KOPT-K1 (cell line): ENCODE results near the gene ST13.
A peak's percentile ranks its signal among the peaks of the same experiment; 100 is the strongest.

Source experiments
- H3K27ac ChIP-seq: fragments of 200-600 bp; sonication (generic); 2 replicates; pipeline ENCODE4 v1.5.1; 2016; ENCODE audit warnings: antibody characterized with exemption, mild to moderate bottlenecking, low read depth, low read length; ENCODE audit not compliant: poor library complexity, severe bottlenecking
- H3K36me3 ChIP-seq: fragments of 200-600 bp; sonication (generic); 2 replicates; pipeline ENCODE4 v1.5.1; 2017; ENCODE audit warnings: antibody characterized with exemption, mild to moderate bottlenecking, low read length, moderate library complexity; ENCODE audit not compliant: insufficient read depth
- H3K9me3 ChIP-seq: fragments of 200-600 bp; sonication (generic); 2 replicates; pipeline ENCODE4 v1.5.1; 2017; ENCODE audit warnings: antibody characterized with exemption, low read length, mild to moderate bottlenecking; ENCODE audit not compliant: insufficient read depth, poor library complexity, severe bottlenecking

The ST13 gene

DNA sequence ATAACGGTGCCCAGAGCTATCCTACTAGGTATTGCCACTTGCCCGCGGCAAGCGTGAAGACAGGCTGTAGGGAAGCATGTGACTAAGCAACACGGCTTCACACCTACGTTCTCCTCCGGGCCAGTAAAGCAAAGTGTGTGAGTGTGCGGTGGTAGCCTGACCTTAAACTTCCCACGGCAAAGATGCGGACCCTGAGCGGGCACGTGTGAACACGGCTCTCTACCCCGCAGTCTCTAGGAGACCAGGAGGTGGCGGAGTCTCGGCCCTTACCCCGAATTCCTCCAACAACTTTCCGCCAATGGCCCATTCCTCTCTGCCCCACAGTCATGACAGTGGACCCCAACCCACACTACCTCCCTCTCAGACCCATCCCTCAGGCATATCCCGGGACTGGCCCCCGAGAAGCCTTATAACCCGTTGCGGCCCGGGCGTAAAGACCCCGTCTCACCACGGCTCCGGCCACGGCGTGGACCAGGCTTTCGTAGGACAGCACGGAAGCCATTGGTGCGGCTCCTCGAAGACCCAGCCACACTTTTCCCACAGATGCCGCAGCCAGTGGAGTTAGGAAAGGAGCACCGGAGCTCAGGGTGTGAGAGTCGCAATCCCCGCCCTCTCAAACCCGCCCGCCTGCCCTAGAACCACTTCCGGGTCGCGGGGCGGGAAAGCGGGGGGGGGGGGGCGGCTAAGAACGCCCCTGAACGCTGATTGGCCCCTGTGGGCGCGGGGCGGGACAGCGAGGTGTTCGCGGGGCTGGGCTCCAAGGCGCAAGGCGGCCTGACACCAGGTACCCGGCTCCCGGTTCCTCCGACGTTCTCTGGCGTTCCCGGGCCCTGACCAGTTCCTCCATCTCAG lies 37.5 kb downstream of the ST13 start, which contains the start of gene SLC25A17:
Gene SLC25A17, minus strand, starts transcription at position 600 of the 852 bp plus-strand sequence. Its CDS starts 98 bp downstream, at position 502.
- Histone ChIP-seq H3K27ac (peak within 1 kb of the TSS; percentile 78), H3K36me3 (peaks cover 25% of the 10 kb centered on the region), H3K9me3 (no peaks in the 10 kb centered on the region)

DNA sequence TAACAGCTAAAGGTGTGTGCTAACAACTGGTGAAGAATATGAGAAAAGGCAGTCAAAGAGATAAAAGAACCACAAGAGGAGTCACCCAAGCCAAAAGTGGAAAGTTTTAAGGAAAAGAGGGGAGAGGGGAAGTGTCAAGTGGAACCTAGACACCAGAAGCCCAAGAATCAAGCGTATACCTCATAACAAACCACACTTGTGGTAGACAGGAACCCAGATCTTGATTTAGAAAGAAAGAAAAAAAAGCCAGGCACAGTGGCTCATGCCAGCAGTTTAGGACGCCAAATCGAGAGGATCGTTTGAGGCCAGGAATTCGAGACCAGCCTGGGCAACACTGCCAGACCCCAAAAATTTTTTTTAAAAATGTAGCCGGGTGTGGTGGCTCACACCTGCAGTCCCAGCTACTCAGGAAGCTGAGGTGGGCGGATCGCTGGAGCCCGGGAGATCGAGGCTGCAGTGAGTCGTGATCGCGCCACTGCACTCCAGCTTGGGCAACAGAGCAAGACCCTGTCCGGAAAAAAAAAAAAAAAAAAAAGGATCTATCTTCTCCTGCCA lies 38.2 kb downstream of the ST13 start:
- Histone ChIP-seq H3K9me3 (no peaks in the 10 kb centered on the region), H3K27ac (peak overlapping the region; percentile 78), H3K36me3 (peaks cover 24% of the 10 kb centered on the region)

DNA sequence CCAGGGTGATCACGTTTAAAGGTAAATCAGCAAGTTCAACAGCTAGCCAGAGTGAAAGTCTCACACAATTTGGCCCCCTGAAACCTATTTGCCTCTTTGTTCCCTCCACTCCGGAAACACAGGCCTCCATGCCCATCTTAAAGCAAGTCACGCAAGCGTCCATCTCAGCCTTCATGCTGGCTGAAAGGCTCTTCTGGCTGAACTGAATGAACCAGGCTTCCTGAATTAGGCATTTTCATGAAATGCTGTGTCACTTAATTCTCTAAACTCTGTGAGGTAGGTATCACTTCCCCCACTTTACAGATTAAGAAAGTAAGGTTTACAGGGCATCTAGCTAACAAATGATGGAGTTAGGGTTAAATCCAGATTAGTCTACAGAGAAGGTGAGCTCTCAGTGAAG lies 38.7 kb downstream of the ST13 start:
- Histone ChIP-seq H3K27ac (no peak overlapping the region), H3K36me3 (peaks cover 23% of the 10 kb centered on the region), H3K9me3 (no peaks in the 10 kb centered on the region)

DNA sequence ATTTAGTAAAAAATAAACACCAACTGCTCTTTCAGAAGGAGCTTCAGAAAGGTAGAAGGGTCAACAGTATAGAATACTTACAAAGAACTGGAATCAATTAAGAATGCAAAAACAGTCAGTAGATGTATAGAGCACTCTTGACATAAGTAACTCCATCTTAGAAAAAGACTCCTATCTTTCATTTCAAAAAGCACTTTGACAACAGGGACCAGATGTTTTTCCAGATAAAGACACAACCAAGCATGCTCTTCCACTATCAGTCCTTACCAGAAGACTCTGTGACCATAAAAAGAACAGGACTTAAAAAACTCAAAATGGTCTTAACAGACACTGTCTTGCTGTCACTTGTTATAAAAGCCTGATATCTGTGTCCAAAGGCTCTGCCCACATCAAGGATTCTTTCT lies 42.5 kb downstream of the ST13 start:
- Histone ChIP-seq H3K36me3 (peaks cover 25% of the 10 kb centered on the region), H3K9me3 (no peaks in the 10 kb centered on the region), H3K27ac (no peak overlapping the region)

DNA sequence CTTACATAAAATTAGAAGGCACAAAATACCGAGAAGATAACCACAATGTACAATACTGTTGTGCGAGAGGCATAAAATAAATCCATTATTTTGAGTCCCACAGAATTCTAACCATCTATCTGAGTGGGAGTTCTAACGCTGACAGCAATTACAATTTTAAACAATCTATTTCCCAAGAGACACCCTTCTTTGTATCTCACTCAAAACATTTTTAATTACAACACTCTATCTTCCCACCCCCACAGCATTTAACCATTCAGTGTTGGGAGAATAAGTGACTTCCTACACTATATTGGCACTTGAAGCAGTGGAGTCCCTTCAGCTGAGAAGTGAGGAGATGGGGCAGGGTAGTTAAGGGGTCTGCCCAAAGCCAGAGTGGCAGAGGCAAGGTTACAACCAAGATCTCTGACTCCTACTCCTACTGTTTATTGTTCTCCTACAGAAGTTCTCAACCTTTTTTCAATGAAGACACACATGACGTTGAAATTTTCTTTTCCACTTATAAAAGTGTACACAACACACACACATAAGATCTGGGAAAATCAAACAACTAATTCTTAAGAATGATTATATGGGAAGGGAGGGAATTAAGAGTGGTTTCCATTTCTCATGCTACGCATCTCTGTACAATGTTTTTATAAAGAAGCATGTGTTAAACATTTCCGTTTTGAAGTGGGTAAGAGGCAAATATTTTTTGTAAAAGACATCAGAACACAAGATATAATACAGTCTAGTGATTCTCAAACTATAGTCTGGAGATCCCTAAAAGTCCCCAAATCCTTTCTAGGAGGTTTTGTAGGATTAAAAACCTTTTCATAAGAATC lies 48.2 kb downstream of the ST13 start:
- no peaks in the 10 kb centered on the region for H3K9me3 ChIP-seq
- peaks cover 27% of the 10 kb centered on the region for H3K36me3 ChIP-seq
- no peak overlapping the region for H3K27ac ChIP-seq

DNA sequence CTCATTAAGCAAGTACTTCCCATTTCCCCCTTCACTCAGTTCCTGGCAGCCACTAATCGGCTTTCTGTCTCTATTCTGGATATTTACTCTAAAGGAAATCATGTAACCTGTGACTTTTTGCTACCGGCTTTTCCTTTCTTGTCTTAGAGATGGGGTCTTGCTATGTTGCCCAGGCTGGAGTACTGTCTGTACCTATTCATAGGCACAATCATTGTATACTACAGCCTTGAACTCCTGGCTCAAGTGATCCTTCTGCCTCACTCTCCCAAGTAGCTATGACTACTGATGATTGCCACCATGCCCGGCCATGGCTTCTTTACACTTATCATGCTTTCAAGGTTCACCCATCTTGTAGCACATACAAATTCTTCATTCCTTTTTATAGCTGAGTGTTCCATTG lies 49.7 kb downstream of the ST13 start:
- Histone ChIP-seq H3K9me3 (no peaks in the 10 kb centered on the region), H3K36me3 (peaks cover 14% of the 10 kb centered on the region), H3K27ac (no peak overlapping the region)

DNA sequence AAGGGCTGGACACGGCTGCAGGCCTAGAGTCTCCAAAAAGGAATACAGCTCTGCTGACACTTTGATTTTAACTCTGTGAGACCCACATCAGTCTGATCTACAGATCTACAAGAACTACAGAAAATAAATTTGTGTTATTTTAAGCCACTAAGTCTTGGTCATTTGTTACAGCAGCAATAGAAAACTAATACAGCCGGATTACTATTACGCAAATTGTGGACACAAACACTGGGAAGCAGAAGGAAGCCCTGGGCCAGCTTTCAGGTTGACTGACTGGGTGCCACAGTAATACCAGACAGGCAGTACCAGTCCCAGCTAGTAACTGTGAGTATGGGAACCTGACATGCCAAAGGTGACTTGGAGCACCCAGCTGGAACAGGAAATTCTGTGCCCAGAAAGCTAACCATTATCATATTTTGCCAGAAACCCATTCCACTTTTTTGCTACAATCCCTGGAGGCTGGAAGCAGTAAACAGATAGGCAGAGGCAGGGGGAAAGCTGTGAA lies 50.7 kb downstream of the ST13 start:
- no peak overlapping the region for H3K27ac ChIP-seq
- peaks cover 14% of the 10 kb centered on the region for H3K36me3 ChIP-seq
- no peaks in the 10 kb centered on the region for H3K9me3 ChIP-seq

DNA sequence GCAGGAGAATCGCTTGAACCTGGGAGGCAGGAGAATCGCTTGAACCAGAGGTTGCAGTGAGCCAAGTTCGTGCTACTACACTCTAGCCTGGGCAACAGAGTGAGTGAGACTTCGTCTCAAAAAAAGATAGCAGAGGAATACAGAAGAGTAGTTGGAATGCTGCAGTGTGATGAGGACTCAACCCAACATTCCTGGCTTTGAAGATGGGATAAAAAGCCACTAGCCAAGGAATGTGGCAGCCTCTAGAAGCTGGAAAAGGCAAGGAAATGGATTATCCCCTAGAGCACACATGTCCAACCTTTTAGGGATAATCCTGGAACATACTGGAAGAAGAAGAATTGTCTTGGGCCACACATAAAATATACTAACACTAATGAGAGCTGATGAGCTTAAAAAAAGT lies 51.2 kb downstream of the ST13 start:
- Histone ChIP-seq H3K36me3 (peaks cover 14% of the 10 kb centered on the region), H3K9me3 (no peaks in the 10 kb centered on the region), H3K27ac (no peak overlapping the region)

DNA sequence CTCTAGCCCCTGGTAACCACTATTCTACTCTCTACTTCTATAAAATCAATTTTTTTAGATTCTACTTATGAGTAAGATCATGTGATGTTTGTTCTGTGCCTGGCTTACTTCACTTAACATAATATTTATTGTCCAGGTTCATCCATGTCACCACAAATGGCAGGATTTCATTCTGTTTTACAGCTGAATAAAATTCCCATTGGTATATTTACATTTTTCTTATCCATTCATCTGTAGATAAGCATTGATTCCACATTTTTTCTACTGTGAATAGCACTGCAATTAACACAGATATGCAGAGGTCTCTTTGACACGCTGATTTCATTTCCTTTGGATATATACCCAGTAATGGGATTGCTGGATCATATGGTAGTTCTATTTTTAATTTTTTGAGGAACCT lies 53.1 kb downstream of the ST13 start:
- no peaks in the 10 kb centered on the region for H3K9me3 ChIP-seq
- no peak overlapping the region for H3K27ac ChIP-seq
- peaks cover 15% of the 10 kb centered on the region for H3K36me3 ChIP-seq

DNA sequence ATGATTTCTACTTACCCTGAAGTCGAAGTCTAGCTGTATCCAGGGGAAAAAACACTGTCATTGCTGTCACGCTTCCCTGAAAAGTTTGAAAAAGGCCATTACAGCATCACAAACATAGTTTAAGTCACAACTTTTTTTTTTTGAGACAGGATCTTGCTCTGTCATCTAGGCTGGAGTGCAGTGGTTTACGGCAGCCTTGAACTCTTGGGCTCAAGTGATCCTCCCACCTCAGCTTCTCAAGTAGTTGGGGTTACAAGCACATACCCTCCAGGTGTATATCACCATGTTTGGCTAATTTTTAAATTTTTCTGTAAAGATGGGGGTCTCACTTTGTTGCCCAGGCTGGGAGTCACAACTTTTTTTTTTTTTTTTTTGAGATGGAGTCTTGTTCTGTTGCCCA lies 57.4 kb downstream of the ST13 start:
- Histone ChIP-seq H3K27ac (no peak overlapping the region), H3K9me3 (no peaks in the 10 kb centered on the region), H3K36me3 (peaks cover 14% of the 10 kb centered on the region)

DNA sequence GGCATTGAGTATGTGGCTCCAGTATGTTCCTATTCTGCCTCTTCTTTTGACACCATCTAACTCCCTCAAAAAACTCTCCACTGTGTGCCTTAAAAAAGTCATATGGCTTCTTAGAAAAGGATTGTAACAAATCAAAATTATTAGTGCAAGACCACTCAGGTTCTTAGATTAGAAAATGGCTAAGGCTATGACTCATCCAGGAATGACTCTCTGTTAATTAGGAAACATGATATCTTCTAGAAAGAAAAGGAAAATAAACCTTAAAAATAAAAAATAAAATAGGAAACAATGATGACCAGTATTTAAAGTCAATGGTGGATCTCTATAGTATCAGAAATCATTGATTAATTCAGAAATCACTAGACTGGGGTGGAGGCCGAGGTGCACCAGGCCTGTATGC lies 59.0 kb downstream of the ST13 start:
- Histone ChIP-seq H3K27ac (no peak overlapping the region), H3K9me3 (no peaks in the 10 kb centered on the region), H3K36me3 (peaks cover 19% of the 10 kb centered on the region)

DNA sequence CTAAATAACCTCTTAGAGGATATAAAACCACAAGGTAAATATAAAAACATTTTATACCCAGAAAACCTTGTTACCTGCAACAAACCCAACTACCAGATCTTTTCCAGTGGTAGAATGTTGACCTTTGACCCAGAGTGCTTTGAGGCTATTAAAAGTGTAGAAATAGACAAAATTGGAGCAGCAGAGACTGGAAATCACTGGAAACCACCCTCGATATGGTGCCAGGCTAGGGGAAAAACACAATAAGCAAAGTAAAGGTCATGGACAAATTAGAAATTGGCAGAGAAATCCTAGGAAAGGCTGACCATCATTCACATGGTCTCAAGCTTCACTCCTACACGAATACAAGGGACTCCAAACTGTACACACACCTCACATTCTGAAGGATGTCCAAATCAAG lies 64.0 kb downstream of the ST13 start:
- Histone ChIP-seq H3K36me3 (peaks cover 45% of the 10 kb centered on the region), H3K9me3 (no peaks in the 10 kb centered on the region), H3K27ac (no peak overlapping the region)

DNA sequence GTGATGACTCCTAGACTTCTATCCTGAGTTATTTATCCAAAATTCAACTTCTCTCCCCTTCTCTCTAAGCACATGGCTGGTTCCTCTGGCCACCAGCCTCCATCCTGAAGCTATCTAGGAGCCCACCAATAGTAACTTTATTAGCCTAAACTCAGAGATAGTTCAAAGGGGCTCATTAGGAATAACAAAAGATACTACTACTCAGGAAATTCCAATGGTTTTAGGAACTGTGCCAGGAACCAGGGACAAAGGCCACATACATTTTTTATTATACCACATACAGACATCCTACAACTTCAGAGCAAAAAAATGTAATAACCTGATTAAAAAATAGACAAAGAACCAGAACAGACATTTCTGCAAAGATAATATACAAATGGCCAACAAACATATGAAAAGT lies 65.2 kb downstream of the ST13 start:
- Histone ChIP-seq H3K36me3 (peaks cover 57% of the 10 kb centered on the region), H3K9me3 (no peaks in the 10 kb centered on the region), H3K27ac (no peak overlapping the region)

DNA sequence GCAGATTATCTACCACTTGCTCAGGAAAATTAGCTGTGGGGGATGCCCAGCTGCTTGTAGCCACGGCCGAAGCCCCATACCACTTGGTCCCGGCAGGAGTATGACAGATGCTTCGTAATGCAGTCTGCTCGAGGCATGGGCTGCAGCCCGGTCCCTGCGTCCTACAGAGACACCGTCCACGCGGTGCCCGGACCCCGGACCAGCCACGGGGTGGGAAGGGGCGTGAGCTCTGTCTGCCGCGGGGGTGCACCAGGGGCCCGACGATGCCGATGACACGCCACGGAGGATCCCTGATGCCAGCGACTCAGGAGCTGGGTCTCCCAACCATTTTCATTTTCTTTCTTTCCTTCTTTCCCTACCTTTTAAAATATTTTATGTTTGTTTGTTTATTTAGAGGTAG lies 67.3 kb downstream of the ST13 start:
- H3K27ac ChIP-seq: no peak overlapping the region
- peaks cover 77% of the 10 kb centered on the region for H3K36me3 ChIP-seq
- no peaks in the 10 kb centered on the region for H3K9me3 ChIP-seq

DNA sequence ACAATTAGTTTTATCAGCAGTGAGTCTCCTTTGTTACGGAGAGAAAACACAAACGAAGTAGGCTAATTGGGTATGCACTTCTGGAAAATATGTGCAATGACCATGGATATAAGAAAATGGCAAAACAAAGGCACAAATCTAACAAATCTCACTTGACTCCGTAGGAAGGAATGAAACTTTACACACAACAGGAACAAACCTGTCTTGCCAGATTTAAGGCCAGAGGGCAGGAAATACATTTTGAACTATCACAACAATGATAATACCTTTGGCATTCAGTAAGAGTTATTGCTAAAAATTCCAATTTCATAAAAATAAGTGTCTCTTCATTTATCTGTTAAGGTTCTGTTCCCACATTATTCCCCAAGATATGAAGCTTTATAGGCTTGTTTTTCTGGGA lies 73.9 kb downstream of the ST13 start:
- H3K36me3 ChIP-seq: peaks cover 72% of the 10 kb centered on the region

More for the DNA sequence above, 73.9 kb downstream of the ST13 start:
- Histone ChIP-seq H3K27ac (no peak overlapping the region), H3K9me3 (no peaks in the 10 kb centered on the region)
